Activated naive CD4-positive, alpha-beta T cell treated with anti-CD3 and anti-CD28 coated beads, Interleukin-2, amount 50 U/mL, for 24 hours (primary cell): ENCODE data around the gene SLC2A8.

Source experiments
- H3K27ac Mint-ChIP-seq: one replicate; pipeline ENCODE4 v1.8.0; 2021; ENCODE audit warnings: mild to moderate bottlenecking, mixed read lengths
- H3K27me3 Mint-ChIP-seq: one replicate; pipeline ENCODE4 v1.8.0; 2021; ENCODE audit warnings: mixed read lengths
- H3K36me3 Mint-ChIP-seq: one replicate; pipeline ENCODE4 v1.8.0; 2021; ENCODE audit warnings: mixed read lengths
- H3K4me1 Mint-ChIP-seq: one replicate; pipeline ENCODE4 v1.8.0; 2021; ENCODE audit warnings: mixed read lengths
- H3K4me3 Mint-ChIP-seq: one replicate; pipeline ENCODE4 v1.8.0; 2021; ENCODE audit warnings: mild to moderate bottlenecking, mixed read lengths
- H3K9me3 Mint-ChIP-seq: one replicate; pipeline ENCODE4 v1.8.0; 2021; ENCODE audit warnings: mixed read lengths

The SLC2A8 gene

DNA sequence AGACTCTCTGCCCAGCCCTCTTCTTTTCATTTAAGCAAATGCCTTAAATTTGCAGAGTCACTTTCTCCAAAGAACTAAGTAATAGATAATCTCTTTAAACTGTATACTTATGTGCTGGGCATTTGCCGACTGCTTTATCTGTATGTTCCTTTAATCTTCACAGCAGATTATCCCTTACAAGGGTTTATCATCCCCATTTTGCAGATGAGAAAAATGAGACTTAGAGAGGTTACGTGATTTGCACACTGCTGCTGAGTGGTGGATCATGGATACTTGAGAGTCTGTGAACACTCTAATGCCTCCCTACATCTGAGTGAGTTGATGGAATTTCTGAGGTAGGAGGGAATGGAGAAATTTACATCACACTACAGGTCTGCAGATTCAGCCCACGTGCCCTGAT, 31.4 kb downstream of the SLC2A8 start:
- Mint-ChIP-seq H3K4me1 (peaks cover 59% of the 10 kb centered on the region), H3K9me3 (no peaks in the 10 kb centered on the region), H3K36me3 (peaks cover 30% of the 10 kb centered on the region), H3K4me3 (peak overlapping the region; percentile 47), H3K27ac (no peak overlapping the region), H3K27me3 (no peaks in the 10 kb centered on the region)

DNA sequence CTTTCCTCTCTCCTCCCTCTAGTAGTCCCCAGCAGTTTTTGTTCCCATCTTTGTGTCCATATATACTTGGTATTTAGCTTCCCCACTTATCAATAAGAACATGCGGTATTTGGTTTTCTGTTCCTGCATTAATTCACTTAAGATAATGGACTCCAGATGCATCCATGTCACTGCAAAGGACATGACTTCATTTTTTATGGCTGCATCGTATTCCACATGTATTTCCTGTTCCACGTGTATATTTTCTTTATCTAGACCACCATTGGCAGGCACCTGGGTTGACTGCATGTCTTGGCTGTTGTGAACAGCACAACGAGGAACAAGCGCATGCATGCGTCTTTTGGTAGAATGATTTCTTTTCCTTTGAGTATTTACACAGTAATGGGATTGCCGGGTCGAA, 33.4 kb downstream of the SLC2A8 start:
- peaks cover 50% of the 10 kb centered on the region for H3K4me1 Mint-ChIP-seq
- H3K9me3 Mint-ChIP-seq, result no peaks in the 10 kb centered on the region
- H3K36me3 Mint-ChIP-seq, result peaks cover 35% of the 10 kb centered on the region
- no peaks in the 10 kb centered on the region for H3K27me3 Mint-ChIP-seq
- H3K27ac Mint-ChIP-seq, result no peak overlapping the region
- H3K4me3 Mint-ChIP-seq, result no peak overlapping the region

DNA sequence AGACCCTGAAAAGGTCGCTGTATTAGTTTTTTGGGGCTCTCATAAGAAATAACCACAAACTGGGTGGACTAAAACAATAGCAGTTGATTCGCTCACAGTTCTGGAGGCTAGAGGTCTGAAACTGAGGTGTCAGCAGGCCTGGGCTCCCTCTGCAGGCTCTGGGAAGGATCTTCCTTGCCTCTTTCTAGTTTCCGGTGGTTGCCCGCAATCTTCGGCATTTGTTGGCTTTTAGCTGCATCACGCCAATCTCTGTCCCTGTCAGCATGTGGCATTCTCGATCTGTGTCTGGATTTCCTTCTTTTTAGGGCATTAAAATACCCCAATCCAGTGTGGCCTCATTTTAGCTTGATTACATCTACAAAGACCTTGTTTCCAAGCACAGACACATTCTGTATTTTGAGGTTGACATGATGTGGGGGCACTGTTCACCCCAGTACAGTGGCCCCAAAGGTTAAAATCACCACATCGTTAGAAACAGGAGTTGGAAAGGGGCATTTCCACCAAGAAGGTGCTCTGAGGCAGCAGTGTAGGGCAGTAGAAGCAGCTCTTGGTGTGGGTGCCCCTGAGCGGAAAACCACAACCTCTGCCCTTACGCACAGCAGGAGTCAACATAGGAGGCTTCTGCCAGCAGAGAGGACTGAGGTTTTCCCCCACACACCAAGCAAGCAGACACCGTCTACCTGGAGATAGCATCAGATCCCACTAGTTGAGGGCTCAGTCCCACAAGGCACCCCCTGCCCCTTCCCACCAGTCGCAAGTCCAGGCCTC, 40.7 kb downstream of the SLC2A8 start:
- H3K27me3 Mint-ChIP-seq, result no peaks in the 10 kb centered on the region
- H3K27ac Mint-ChIP-seq, result no peak overlapping the region
- H3K4me1 Mint-ChIP-seq, result peaks cover 7% of the 10 kb centered on the region
- no peaks in the 10 kb centered on the region for H3K9me3 Mint-ChIP-seq
- no peak overlapping the region for H3K4me3 Mint-ChIP-seq
- H3K36me3 Mint-ChIP-seq, result peaks cover 26% of the 10 kb centered on the region

GRCh38 chr9:127438394-127438793, 41.4 kb downstream of the SLC2A8 start:
- Mint-ChIP-seq H3K27ac (no peak overlapping the region), H3K4me3 (no peak overlapping the region), H3K36me3 (peaks cover 22% of the 10 kb centered on the region), H3K9me3 (no peaks in the 10 kb centered on the region), H3K4me1 (peaks cover 7% of the 10 kb centered on the region), H3K27me3 (no peaks in the 10 kb centered on the region)

GRCh38 chr9:127444283-127444920, 47.4 kb downstream of the SLC2A8 start:
- H3K36me3 Mint-ChIP-seq, result peaks cover 42% of the 10 kb centered on the region
- H3K9me3 Mint-ChIP-seq, result no peaks in the 10 kb centered on the region
- H3K4me3 Mint-ChIP-seq, result no peak overlapping the region
- peak overlapping the region; percentile 62 for H3K27ac Mint-ChIP-seq
- H3K4me1 Mint-ChIP-seq, result peaks cover 25% of the 10 kb centered on the region
- no peaks in the 10 kb centered on the region for H3K27me3 Mint-ChIP-seq

DNA sequence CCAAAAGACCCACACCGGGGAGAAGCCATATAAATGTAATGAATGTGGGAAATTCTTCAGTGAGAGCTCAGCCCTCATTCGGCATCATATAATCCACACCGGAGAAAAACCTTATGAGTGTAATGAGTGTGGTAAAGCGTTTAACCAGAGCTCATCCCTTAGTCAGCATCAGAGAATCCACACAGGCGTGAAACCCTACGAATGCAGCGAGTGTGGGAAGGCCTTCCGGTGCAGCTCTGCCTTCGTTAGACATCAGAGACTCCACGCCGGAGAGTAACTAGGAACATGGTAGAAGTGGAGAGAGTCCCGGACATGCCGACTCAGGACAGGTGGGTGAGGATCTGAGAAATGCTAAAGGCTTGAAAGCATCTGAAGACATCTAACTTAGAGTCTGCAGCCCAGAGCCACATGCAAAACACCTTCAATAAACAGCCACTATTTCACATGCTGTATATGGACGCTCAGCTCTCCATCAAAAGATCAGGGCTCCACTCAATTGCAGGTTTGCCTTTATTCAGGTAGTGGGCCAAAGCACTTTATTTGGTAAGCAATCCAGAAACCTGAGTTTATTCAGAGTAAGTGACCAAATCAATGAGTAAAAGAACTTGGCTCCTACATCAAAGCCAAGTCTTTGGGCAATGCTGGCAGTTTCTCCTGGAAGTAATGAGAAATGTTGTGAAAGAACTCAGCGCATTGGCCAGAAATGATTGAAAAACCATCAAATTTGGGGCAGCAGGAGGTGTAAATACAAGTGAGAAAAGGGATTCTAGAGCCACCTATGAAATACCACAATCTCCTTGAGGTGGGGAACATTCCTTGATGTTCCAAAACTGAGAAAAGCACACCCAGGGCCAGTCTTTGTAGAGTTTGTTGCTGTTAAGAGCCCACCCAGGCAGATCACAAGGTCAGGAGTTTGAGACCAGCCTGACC, 48.2 kb downstream of the SLC2A8 start:
- Mint-ChIP-seq H3K4me1 (peaks cover 25% of the 10 kb centered on the region), H3K4me3 (no peak overlapping the region), H3K36me3 (peaks cover 47% of the 10 kb centered on the region), H3K9me3 (no peaks in the 10 kb centered on the region), H3K27me3 (no peaks in the 10 kb centered on the region), H3K27ac (peak overlapping the region; percentile 69)

DNA sequence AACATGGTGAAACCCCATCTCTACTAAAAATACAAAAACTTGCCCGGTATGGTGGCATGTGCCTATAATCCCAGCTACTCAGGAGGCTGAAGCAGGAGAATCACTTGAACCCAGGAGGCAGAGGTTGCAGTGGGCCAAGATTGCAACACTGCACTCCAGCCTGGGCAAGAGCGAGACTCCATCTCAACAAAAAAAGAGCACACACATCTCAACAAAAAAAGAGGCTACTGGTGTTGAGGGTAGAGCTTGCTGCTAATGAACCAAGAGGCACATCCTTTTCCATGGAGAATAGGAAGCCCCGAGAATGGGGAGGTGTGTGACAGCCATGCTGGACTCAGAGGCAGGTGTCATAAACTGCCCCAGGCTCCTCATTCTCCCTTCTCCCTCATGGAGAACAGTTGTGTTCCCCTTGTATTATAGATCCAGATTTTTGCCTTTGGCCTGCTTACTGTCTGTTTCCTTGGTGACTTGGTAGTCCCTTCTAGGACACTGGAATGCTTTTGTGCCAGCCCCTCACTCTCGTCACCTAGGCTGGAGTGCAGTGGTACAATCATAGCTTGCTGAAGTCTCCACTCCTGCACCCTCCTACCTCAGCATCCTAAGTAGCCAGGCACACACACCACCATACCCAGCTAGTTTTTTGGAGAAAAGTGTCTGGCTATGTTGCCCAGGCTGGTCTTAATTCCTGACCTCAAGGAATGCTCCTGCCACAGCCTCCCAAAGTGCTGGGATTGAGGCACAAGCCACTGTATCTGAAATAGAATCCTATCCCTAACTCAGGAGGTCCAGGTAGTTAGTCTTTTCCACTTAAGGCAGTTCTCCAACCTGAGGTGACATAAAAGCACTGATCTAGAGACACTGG, 49.1 kb downstream of the SLC2A8 start:
- Mint-ChIP-seq H3K27ac (peak overlapping the region; percentile 86), H3K4me1 (peaks cover 25% of the 10 kb centered on the region)

DNA sequence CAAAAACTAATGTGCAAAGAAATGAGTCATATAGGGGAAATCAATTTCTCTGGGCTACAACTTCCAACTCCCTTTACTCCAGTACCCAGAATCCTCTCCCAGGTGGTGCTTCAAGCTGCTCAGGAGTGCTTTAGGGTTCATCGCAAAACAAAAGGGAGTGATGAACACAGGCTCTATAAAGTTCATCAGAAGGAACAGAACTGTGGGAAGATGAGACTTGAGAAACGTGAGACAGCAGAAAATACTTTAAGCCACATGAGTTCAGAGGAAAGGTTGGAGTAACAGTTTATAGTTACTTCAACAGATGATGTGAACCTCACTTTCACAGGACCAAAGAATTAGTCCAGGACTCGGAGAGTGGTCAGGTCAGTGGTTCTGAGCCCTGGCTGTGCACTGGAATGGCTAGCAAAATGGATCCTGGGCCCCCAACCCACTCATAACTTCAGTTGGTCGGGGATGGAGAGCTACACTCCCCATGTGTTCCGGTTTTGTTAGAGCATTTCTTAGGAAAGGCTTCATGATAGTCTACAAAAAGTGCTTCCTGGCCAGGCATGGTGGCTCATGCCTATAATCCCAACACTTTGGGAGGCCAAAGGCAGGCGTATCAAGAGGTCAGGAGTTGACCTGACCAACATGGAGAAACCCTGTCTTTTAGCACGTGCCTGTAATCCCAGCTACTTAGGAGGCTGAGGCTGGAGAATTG, 49.9 kb downstream of the SLC2A8 start:
- Mint-ChIP-seq H3K27me3 (no peaks in the 10 kb centered on the region), H3K4me1 (peaks cover 25% of the 10 kb centered on the region), H3K36me3 (peaks cover 51% of the 10 kb centered on the region), H3K27ac (peak overlapping the region; percentile 86), H3K4me3 (peak overlapping the region; percentile 95), H3K9me3 (no peaks in the 10 kb centered on the region)

More for the DNA sequence above, 49.1 kb downstream of the SLC2A8 start:
- Mint-ChIP-seq H3K36me3 (peaks cover 49% of the 10 kb centered on the region), H3K9me3 (no peaks in the 10 kb centered on the region), H3K27me3 (no peaks in the 10 kb centered on the region), H3K4me3 (peak overlapping the region; percentile 68)

DNA sequence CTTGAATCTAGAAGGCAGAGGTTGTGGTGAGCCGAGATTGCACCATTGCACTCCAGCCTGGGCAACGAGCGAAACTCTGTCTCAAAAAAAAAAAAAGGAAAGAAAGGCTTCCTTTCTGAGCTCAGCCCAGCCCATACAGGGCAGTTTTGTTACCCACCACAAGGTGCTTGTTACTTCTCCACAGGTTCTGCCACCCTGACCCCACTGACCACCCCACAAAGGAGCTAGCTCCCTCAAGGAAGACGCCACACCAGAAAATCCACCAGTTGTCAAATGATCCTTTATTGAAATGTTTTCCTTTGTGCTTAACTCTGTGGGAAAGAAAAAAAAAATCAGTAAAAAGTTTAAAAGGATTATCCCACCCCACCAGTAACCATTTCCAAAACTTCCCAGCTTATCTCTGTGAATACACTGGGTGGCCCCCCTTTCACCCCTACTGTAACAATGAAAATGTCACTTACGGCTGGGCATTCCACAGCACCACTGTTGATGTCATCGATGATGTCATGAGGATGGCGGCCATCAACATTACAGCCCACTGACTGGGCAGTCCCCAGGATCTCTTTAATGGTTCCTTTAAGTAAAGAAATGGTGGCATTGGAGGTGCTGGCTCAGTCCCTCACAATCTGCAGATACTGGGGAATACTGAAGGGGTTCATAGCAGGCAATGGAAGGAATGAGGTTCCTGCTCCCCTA, 50.6 kb downstream of the SLC2A8 start:
- peak overlapping the region; percentile 99 for H3K27ac Mint-ChIP-seq
- peak overlapping the region; percentile 95 for H3K4me3 Mint-ChIP-seq
- peaks cover 49% of the 10 kb centered on the region for H3K36me3 Mint-ChIP-seq
- H3K4me1 Mint-ChIP-seq, result peaks cover 30% of the 10 kb centered on the region
- no peaks in the 10 kb centered on the region for H3K27me3 Mint-ChIP-seq
- no peaks in the 10 kb centered on the region for H3K9me3 Mint-ChIP-seq

- Mint-ChIP-seq H3K4me3 (peak overlapping the region; percentile 95), H3K27me3 (no peaks in the 10 kb centered on the region), H3K9me3 (no peaks in the 10 kb centered on the region), H3K27ac (peak overlapping the region; percentile 99), H3K4me1 (peaks cover 32% of the 10 kb centered on the region), H3K36me3 (peaks cover 49% of the 10 kb centered on the region)
Observed at GRCh38 chr9:127448112-127448805, 51.3 kb downstream of the SLC2A8 start.

GRCh38 chr9:127449332-127449966, 52.5 kb downstream of the SLC2A8 start:
- H3K27ac Mint-ChIP-seq, result peak overlapping the region; percentile 99
- H3K4me1 Mint-ChIP-seq, result peaks cover 32% of the 10 kb centered on the region
- peaks cover 46% of the 10 kb centered on the region for H3K36me3 Mint-ChIP-seq
- H3K4me3 Mint-ChIP-seq, result peak overlapping the region; percentile 95
- no peaks in the 10 kb centered on the region for H3K9me3 Mint-ChIP-seq
- no peaks in the 10 kb centered on the region for H3K27me3 Mint-ChIP-seq

DNA sequence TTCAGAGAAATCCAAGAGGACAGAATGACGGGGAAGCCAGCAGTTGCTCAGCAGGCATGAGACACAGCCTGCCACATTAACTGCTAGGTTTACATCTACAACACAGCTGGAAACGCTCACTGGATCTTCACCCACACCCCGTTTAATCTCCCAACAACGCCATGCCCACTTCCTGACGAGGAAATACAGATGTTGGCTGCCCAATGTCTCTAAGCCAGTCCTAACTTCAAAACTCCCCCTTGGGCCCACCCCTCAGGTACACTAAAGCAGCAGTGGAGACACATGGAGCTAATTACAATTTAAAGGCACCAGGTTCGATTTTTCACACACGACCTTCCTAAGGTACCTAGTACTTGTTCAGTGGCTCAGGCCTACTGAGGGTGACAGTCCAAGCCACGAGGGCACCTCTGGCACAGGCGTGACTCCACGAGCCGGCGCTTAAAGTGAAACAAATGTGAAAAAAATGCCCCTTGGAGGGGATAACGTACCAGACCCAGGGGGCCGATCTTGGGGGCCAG, 53.3 kb downstream of the SLC2A8 start:
- Mint-ChIP-seq H3K9me3 (no peaks in the 10 kb centered on the region), H3K36me3 (peaks cover 40% of the 10 kb centered on the region), H3K27ac (peak overlapping the region; percentile 99), H3K4me3 (peak overlapping the region; percentile 95), H3K27me3 (no peaks in the 10 kb centered on the region), H3K4me1 (peaks cover 32% of the 10 kb centered on the region)
